AG09309 (cell line): ENCODE results near the gene CPED1.

Source experiments
- DNase-seq: peaks from one replicate; pipeline ENCODE4 v3.0.0-alpha.2; 2010; ENCODE audit warnings: low read depth
- H3K4me3 ChIP-seq: 2 replicates; pipeline ENCODE4 v1.5.1; 2011; ENCODE audit warnings: mild to moderate bottlenecking, low read depth, low read length, moderate library complexity; ENCODE audit not compliant: control insufficient read depth
- TF ChIP-seq, protein P1 (sequence below): IDR thresholded peaks from 2 replicates; pipeline ENCODE4 v1.5.1; 2011; ENCODE audit warnings: mild to moderate bottlenecking, low read depth, low read length, inconsistent platforms; ENCODE audit not compliant: insufficient read depth, control insufficient read depth; ENCODE audit errors: missing control alignments

CPED1 gene

DNA sequence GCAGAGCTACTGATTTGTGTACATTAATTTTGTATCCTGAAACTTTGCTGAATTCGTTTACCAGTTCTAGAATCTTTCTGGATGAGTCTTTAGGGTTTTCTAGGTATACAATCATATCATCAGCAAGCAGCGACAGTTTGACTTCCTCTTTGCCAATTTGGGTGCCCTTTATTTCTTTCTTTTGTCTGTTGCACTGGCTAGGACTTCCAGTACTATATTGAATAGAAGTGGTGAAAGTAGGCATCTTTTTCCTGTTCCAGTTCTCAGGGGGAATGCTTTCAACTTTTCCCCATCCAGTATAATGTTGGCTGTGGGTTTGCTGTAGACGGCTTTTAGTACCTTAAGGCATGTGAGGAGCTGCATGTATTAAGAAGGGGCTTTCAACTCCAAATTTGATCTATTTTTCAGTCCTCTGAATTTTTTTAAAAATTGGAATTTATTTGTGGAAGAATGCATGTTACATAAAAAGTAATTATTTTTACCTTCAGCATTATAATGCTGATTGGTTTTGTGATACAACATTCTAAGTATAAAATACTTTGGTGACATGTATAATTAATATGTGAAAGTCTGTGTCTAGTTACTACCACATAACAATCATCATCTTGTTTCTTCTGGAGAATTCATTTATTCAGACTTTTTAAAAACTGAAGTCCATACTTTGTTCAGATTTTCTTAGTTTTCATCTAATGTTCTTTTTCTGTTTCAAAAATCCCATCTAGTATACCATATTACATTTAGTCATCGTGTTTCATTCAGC, 49.6 kb downstream of the CPED1 start:
- TF ChIP-seq, protein P1, sequence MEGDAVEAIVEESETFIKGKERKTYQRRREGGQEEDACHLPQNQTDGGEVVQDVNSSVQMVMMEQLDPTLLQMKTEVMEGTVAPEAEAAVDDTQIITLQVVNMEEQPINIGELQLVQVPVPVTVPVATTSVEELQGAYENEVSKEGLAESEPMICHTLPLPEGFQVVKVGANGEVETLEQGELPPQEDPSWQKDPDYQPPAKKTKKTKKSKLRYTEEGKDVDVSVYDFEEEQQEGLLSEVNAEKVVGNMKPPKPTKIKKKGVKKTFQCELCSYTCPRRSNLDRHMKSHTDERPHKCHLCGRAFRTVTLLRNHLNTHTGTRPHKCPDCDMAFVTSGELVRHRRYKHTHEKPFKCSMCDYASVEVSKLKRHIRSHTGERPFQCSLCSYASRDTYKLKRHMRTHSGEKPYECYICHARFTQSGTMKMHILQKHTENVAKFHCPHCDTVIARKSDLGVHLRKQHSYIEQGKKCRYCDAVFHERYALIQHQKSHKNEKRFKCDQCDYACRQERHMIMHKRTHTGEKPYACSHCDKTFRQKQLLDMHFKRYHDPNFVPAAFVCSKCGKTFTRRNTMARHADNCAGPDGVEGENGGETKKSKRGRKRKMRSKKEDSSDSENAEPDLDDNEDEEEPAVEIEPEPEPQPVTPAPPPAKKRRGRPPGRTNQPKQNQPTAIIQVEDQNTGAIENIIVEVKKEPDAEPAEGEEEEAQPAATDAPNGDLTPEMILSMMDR, result no peak
- DNase-seq, result no peak
- H3K4me3 ChIP-seq, result no peak overlapping the region

DNA sequence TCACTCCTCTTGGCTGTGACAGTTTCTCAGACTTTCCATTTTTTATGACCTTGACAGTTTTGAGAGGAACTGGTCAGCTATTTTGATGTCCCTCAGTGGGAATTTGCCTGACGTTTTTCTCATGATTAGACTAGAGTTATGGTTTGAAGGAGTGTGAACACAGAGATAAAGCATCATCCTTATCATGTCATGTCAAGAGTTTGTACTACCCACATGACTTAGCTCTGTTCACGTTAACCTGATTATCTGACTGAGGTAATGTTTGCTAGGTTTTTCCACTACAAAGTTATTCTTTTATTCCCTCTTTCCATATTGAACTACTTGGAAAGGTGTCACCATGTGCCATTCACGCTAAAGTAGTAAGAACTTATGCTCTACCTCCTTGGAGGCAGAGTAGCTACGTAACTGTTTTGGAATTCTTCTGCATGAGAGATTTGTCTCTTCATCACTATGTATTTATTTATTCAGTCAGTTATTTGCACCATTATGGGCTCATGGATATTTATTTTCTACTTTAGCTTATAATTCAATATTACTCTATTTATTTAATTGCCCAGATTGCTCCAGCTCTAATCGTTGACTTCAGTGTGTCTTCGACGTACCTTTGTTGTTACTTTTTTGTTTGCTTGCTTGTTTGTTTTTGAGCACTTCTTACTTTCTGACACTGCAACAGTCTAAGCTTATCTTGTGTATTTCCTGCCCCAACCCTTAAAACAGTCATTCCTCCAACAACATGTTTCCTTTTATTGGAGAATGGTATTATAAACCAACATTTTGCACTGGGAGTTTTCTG, 50.4 kb downstream of the CPED1 start:
- H3K4me3 ChIP-seq, result no peak overlapping the region
- TF ChIP-seq, protein P1, result no peak
- no peak for DNase-seq

DNA sequence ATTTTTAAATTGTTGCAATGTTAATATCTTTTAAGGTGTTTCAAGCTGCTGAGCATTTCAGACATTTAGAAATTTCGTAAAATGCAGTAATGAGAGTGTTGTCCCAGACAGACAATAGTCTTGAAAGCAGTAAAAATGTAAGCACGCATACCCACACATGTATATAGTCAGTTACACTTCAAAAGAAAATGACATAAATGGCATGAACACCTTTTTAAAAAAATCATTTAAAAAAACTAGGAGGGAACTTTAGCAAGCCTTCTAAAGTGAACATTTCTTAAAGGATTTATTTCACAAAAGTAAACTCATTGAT, 51.0 kb downstream of the CPED1 start:
- TF ChIP-seq, protein P1, result no peak
- no peak for DNase-seq
- no peak overlapping the region for H3K4me3 ChIP-seq

DNA sequence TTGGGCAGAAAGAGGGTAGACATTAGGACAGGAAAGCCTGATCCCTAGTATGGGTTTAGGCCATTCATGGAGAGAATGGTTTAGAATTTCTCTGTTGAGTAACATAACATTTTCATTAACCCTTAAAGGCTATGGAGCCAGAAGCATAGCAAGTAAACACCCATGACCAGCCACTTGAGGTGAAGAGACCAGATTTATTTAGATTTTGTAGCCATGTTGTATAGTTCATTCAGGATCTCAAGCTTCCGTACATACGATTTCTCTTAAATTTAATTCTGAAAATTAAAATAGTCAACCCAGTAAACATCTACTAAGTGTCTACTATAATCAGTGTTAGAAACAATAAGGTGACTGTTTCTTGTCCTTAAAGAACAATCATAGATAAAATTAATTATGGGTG, 51.5 kb downstream of the CPED1 start:
- no peak overlapping the region for H3K4me3 ChIP-seq
- no peak for DNase-seq
- TF ChIP-seq, protein P1, result no peak

DNA sequence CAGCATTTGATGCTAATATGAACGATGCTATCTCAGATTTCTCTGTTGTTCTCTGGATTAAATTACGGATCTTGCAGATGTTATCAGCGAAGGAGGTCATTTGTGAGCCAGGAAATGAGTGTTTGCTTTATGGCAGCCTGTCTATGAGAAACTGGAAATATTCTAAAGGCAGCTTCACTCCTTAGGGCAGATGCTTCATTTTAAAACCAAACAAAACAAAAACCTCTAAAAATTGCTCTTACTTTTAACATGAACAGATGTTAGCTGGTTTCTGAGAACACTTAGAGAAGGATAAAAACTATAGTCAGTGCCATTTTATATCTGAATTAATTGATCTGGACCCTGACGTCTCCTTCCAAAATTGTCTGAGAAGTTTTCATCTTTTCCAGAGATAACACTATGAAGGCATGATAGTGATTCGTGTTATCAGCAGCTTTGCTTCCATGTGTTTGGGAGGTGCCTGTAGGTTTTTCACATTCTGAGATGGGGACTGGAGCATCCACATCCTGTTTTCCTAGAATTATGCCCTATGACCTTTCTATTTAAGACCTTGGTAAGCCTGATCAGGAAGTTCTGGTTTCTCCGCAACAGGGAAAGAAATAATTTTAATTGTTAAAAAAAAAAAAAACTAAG, 53.1 kb downstream of the CPED1 start:
- no peak overlapping the region for H3K4me3 ChIP-seq
- DNase-seq, result no peak
- TF ChIP-seq, protein P1, result no peak

DNA sequence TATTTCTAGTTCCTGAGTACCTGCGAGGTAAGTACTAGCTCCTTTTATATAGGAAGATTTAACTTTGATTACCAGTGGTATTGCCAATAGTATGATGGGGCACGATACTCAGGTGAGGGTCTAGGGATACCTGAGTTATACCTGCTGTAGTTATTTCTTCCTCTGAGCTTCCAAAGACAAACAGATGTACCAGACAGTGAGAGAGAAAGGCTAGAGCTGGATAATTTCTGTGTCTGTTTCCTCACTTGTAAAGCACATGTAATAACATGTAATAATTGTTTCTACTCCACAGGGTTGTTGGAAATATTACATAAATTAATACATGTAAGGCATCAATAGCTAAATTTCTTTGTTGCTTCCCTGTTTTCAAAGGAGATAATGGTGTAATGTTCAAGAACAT, 53.7 kb downstream of the CPED1 start:
- TF ChIP-seq, protein P1, result no peak
- DNase-seq, result no peak
- no peak overlapping the region for H3K4me3 ChIP-seq
